Renal cortex interstitium (tissue), 3 donors: ENCODE data around the gene EPN3. TPM values are rescaled to one million over a fixed set of nuclear protein-coding genes. Genes with fewer than 3 reads are reported as not detected.

ENCODE experiments used
- polyA plus RNA-seq, 3 donors: library from polyadenylated mRNA; unstranded; fragments of 120-200 nt; gene quantifications; one replicate each; pipeline ENCODE4 v1.2.1, GENCODE V29; 2013; ENCODE audit not compliant: insufficient read length in 3 of 3

EPN3 gene
- polyA plus RNA-seq, 3 donors: 5.9 to 15.0 (median 13.4) TPM

Other genes starting within 250 kb of the EPN3 start
- 10 to 100 TPM; 15.6 to 29.2 (median 25.7) TPM for gene XYLT2, start 186.6 kb upstream of the EPN3 start, polyA plus RNA-seq
- gene MRPL27, start 159.6 kb upstream of the EPN3 start, polyA plus RNA-seq: 10 to 100 TPM; 71.1 to 81.8 (median 74.9) TPM
- gene EME1, start 159.5 kb upstream of the EPN3 start, polyA plus RNA-seq: 10 to 100 TPM in 1 of 3 donors, 1 to 10 TPM in 2; 8.6 to 11.0 (median 9.5) TPM
- 10 to 100 TPM; 54.4 to 68.9 (median 64.5) TPM for gene LRRC59, start 135.2 kb upstream of the EPN3 start, polyA plus RNA-seq
- 100 to 1,000 TPM in 2 of 3 donors, 10 to 100 TPM in 1; 97.8 to 112 (median 110) TPM for gene ACSF2, start 106.5 kb upstream of the EPN3 start, polyA plus RNA-seq
- 1 to 10 TPM; 2.1 to 5.4 (median 2.2) TPM for gene CHAD, start 63.9 kb upstream of the EPN3 start, polyA plus RNA-seq
- gene RSAD1, start 53.9 kb upstream of the EPN3 start, polyA plus RNA-seq: 10 to 100 TPM; 46.9 to 62.7 (median 48.7) TPM
- gene MYCBPAP, start 24.3 kb upstream of the EPN3 start, polyA plus RNA-seq: 1 to 10 TPM; 1.4 to 3.3 (median 2.2) TPM
- 10 to 100 TPM; 49.4 to 69.7 (median 55.5) TPM for gene SPATA20, start 14.4 kb downstream of the EPN3 start, polyA plus RNA-seq
- 1 to 10 TPM; 6.9 to 8.7 (median 8.3) TPM for gene CACNA1G, start 28.0 kb downstream of the EPN3 start, polyA plus RNA-seq
- 10 to 100 TPM; 10.5 to 15.5 (median 12.9) TPM for gene ABCC3, start 102.1 kb downstream of the EPN3 start, polyA plus RNA-seq
- gene ANKRD40, start 175.2 kb downstream of the EPN3 start, polyA plus RNA-seq: 10 to 100 TPM; 41.5 to 48.9 (median 43.0) TPM
- 100 to 1,000 TPM; 519 to 747 (median 689) TPM for gene LUC7L3, start 186.9 kb downstream of the EPN3 start, polyA plus RNA-seq
- gene ANKRD40CL, start 234.8 kb downstream of the EPN3 start, polyA plus RNA-seq: under 1 TPM; 0.13 to 0.24 (median 0.23) TPM